ENCODE data around the gene FXYD7. TPM values are rescaled to one million over a fixed set of nuclear protein-coding genes. Genes with fewer than 3 reads are reported as not detected.

The FXYD7 gene
- polyA plus RNA-seq, 1 experiment: 0.10 TPM

DNA sequence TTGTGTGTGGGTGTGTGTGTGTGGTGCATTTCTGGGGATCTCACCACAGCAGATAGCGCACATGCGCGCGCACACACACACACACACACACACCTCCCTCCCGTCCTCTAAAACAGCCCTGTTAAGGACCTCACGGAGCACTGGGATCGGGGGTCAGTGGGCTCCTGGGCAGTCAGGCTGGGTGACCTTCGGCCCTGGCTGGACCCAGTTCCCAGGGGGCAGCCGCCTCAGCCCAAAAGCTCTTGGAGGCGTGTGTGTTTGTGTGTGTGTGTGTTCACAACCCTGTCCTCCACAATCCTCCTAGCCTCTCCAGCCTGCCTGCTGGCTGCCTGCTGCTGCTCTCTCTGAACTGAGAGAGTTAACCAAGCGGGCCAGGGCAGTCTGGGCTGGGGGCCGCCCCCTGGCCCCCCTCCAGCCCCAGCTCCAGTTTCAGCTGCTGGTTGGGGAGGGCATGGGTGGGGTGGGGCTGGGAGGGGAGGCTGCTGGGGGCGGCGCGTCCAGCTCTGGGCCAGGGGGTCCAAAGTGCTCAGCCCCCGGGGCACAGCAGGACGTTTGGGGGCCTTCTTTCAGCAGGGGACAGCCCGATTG, 4.7 kb upstream of the FXYD7 start, which contains the start of gene FXYD1:
TSS of gene FXYD1 (plus strand) at position 520 of the 588 bp plus-strand sequence. CDS start 1,256 bp downstream, outside the sequence.
- DNase-seq (ENCODE audit: low read depth): no peak
- H3K27me3 ChIP-seq (ENCODE audit: control insufficient read depth, insufficient read depth, low read length): no peaks in the 10 kb centered on the region; the same call in 1 of the 2 replicates
- H3K36me3 ChIP-seq (ENCODE audit: control insufficient read depth, insufficient read depth, low read length): no peaks in the 10 kb centered on the region
- TF ChIP-seq, protein P1, sequence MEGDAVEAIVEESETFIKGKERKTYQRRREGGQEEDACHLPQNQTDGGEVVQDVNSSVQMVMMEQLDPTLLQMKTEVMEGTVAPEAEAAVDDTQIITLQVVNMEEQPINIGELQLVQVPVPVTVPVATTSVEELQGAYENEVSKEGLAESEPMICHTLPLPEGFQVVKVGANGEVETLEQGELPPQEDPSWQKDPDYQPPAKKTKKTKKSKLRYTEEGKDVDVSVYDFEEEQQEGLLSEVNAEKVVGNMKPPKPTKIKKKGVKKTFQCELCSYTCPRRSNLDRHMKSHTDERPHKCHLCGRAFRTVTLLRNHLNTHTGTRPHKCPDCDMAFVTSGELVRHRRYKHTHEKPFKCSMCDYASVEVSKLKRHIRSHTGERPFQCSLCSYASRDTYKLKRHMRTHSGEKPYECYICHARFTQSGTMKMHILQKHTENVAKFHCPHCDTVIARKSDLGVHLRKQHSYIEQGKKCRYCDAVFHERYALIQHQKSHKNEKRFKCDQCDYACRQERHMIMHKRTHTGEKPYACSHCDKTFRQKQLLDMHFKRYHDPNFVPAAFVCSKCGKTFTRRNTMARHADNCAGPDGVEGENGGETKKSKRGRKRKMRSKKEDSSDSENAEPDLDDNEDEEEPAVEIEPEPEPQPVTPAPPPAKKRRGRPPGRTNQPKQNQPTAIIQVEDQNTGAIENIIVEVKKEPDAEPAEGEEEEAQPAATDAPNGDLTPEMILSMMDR (IDR thresholded peaks at IDR 0.05; ENCODE audit: insufficient read depth, low read depth, low read length): no peak
- CTCF ChIA-PET: interaction anchor here (0.6 to 5.6 kb wide), 4 partner anchors 22 to 131 kb away, joined by 3 to 77 read pairs (median 32); partner anchors contain the start of genes FXYD3 and USF2
- POLR2A ChIA-PET: no interaction called here
- H3K4me3 ChIP-seq (ENCODE audit: low read depth, low read length): no peak within 1 kb of the TSS

- peaks cover 2% of the 10 kb centered on the region for H3K27me3 ChIP-seq (ENCODE audit: control insufficient read depth, insufficient read depth, low read length)
- TF ChIP-seq, protein P1 (IDR thresholded peaks at IDR 0.05; ENCODE audit: insufficient read depth, low read depth, low read length): no peak
- H3K36me3 ChIP-seq (ENCODE audit: control insufficient read depth, insufficient read depth, low read length): no peaks in the 10 kb centered on the region
- ChIA-PET POLR2A (interaction anchor here (0.8 kb wide), 1 partner anchor 16 kb away, joined by 18 read pairs; no protein-coding TSS in a partner anchor), CTCF (interaction anchor here (0.9 to 4.8 kb wide), 9 partner anchors 21 to 168 kb away, joined by 3 to 41 read pairs (median 6); partner anchors contain the start of genes FXYD3 and USF2)
- DNase-seq (ENCODE audit: low read depth): no peak
- no peak overlapping the region for H3K4me3 ChIP-seq (ENCODE audit: low read depth, low read length)
These were observed 2.7 kb upstream of the FXYD7 start for GRCh38 chr19:35140207-35140961.

GRCh38 chr19:35140962-35141836, 1.9 kb upstream of the FXYD7 start:
- CTCF ChIA-PET: interaction anchor here (0.9 to 4.8 kb wide), 22 partner anchors 12 to 354 kb away, joined by 3 to 41 read pairs (median 5); partner anchors contain the start of genes FXYD3, FXYD5 and USF2
- POLR2A ChIA-PET: interaction anchor here (0.6 to 0.8 kb wide), 3 partner anchors 17 to 127 kb away, joined by 7 to 18 read pairs (median 14); no protein-coding TSS in a partner anchor
- TF ChIP-seq, protein P1 (IDR thresholded peaks at IDR 0.05; ENCODE audit: insufficient read depth, low read depth, low read length): peak; percentile 72

DNA sequence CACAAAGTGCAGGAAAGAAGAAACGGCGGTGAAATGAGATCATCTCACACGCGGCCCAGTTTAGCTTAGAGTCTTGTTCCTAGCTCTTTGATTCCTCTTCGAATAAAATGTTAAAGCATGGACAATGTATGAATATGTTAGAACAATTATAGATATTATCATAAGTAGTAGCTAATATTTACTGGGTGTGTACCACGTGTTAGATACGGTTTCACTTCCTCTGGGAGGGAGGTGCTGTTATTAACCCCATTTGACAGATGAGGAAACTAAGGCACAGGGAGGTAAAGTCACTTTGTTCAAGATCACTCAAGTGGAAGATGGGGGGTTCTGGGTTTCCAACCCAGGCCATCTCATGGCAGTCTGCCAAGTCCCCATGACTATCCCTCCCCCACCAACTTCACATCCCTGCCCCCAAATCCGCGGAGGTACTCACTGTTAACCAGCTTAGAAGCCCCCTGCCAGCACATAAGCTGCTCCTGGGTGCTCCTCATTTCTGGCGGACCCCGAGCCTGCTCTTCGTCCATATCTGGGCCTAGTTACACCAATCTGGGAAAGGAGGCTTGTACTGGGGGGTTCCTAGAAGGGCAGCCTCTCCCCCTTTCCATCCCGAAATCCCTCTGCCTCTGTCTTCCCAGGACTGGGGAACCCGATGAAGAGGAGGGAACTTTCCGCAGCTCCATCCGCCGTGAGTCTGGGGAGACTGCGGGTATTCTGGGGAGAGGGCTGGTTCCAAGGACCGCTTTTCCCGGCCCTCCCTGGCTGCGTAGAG, 1.0 kb upstream of the FXYD7 start:
- CTCF ChIA-PET: interaction anchor here (0.6 to 4.8 kb wide), 23 partner anchors 11 to 353 kb away, joined by 3 to 41 read pairs (median 4); partner anchors contain the start of genes FXYD3 and FXYD5
- Histone ChIP-seq H3K27me3 (ENCODE audit: control insufficient read depth, insufficient read depth, low read length) (peaks cover 2% of the 10 kb centered on the region; the same call in 1 of the 2 replicates), H3K4me3 (ENCODE audit: low read depth, low read length) (no peak overlapping the region), H3K36me3 (ENCODE audit: control insufficient read depth, insufficient read depth, low read length) (no peaks in the 10 kb centered on the region)
- TF ChIP-seq, protein P1 (IDR thresholded peaks at IDR 0.05; ENCODE audit: insufficient read depth, low read depth, low read length): no peak
- POLR2A ChIA-PET: no interaction called here
- no peak for DNase-seq (ENCODE audit: low read depth)

More at GRCh38 chr19:35140962-35141836, 1.9 kb upstream of the FXYD7 start:
- no peak for DNase-seq (ENCODE audit: low read depth)
- Histone ChIP-seq H3K4me3 (ENCODE audit: low read depth, low read length) (no peak overlapping the region), H3K36me3 (ENCODE audit: control insufficient read depth, insufficient read depth, low read length) (no peaks in the 10 kb centered on the region), H3K27me3 (ENCODE audit: control insufficient read depth, insufficient read depth, low read length) (peaks cover 2% of the 10 kb centered on the region; the same call in 1 of the 2 replicates)
